Left forelimb (tissue), 1 donor: Measurements from ENCODE around the gene GAL3ST3.
"Not testable (repeated sequence)": the region's sequence is repeated elsewhere in the genome, so short reads cannot be mapped to it uniquely, and the experiment has no call there.

Source experiments
- DNase-seq: peaks from one replicate; pipeline ENCODE4 v3.0.0-alpha.2; 2018; ENCODE audit warnings: low spot score

GAL3ST3 gene

DNA sequence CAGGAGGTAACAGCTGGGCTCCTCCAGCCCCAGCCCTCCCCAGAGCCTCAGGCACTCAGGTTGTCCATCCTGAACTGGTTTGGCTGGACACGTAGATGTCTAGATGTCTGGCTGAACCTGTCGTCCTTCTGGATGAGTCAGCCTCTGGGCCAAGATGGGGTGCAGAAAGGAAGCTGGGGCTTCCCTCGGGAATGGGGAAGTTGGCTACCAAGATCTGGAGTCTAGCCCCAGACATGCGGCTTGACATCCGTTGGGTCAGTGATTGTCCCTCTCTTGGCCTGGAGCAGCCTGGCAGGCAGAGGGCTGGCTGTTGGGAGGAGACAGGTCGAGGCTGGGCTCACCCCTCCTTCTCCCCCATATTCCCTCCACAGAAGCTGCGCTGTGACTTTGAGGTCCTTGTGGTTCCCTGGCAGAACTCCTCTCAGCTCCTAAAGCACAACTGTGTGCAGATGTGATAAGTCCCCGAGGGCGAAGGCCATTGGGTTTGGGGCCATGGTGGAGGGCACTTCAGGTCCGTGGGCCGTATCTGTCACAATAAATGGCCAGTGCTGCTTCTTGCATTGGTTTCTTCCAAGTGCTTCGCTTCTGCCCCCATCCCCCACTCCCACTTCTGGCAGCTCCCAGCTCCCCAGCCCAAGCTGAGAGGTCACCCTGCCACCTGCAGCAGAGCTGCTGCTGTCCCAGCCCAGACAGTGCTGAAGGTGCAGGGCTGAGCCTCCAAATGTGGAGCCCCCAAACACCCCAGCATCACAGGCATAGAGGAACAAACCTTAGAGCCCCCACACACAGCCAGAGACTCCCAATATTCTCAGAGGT is 35.8 kb downstream of the GAL3ST3 start:
- DNase-seq = no peak

GRCh38 chr11:66012371-66012945 is 36.5 kb downstream of the GAL3ST3 start:
- no peak for DNase-seq

GRCh38 chr11:66011785-66012303 is 37.1 kb downstream of the GAL3ST3 start, which contains the start of gene CST6:
Gene CST6, plus strand, starts transcription at chr11:66012008. Its CDS starts 37 bp downstream, at chr11:66012045.
- DNase-seq = no peak

DNA sequence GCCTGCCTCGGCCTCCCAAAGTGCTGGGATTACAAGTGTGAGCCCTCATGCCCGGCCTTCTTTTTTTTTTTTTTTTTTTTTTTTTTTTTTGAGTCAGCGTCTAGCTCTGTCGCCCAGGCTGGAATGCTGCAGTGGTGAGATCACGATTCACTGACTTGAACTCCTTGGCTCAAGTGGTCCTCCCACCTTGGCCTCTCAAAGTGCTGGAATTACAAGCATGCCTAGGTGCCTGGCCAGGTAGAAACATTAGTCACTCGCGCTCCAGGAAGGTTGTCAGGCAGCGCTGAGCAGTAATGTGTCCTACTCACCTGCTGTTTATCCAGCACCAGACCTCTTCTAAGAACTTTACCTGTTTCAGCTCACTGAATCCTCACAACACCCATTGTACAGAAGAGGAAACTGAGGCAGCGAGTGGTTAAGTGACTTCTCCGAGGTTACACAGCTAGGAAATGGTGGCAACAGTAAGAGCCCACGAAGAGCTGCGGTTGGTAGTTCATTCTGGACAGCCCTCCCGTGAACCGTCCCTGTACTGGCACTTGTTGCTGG is 37.6 kb downstream of the GAL3ST3 start:
- no peak for DNase-seq

- not testable (repeated sequence) for DNase-seq
Observed at GRCh38 chr11:66010036-66010435, 38.9 kb downstream of the GAL3ST3 start.

GRCh38 chr11:66008468-66009101 is 40.4 kb downstream of the GAL3ST3 start:
- DNase-seq = no peak

- DNase-seq = no peak
Observed at GRCh38 chr11:66008095-66008467, 40.9 kb downstream of the GAL3ST3 start.

DNA sequence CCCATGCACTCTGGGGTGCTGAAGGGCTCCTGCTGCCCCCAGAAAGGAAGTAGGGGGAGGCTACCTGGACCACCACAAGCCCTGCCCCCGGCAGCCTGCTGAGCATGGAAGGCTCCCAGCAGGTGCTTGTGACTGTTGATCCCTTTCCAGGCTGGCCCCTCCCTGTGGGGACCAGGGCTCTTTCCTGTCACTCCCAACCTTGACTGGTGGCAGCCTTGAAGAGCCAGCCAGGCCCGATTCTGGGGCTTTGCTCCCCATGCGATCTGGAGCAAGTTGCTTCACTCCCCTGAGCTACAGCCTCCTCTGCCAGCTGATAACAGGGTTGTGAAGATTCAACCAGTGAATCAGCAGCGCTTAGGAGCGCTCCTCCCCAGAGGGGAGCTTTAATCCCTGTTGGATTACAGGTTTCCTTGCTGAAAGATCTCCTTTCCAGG is 41.7 kb downstream of the GAL3ST3 start:
- DNase-seq = no peak

DNA sequence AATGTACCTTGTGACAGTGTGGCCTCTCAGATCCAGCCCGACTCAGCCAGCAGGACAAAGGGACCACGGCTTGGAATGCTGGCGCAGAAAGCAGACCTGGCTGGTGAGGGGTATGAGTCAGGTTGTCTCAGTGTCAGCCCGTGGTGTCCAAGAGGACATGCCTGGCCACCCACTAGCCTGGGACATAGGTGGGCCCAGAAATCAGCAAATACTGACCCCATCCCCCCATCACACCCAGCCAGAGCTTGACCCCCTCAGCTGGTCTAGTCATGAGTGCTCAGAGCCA is 42.1 kb downstream of the GAL3ST3 start:
- DNase-seq = no peak

GRCh38 chr11:66006134-66006890 is 42.6 kb downstream of the GAL3ST3 start:
- DNase-seq = no peak

- no peak for DNase-seq
Observed at GRCh38 chr11:66004186-66004585, 44.8 kb downstream of the GAL3ST3 start.

DNA sequence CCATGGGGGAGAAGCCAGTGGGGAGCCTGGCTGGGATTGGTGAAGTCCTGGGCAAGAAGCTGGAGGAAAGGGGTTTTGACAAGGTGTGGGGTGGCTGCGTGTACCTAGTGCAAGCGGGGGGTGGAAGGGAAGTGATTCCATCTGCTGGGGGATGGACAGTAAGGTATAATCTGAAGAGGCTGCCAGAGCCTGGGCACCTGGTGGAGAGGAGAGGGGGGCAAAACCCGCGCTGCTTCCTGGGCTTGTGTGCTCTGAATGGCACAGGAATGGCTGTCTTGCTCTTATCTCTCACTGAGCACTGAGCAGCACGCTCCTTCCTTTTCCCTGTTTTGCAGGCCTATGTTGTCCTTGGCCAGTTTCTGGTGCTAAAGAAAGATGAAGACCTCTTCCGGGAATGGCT is 45.7 kb downstream of the GAL3ST3 start:
- no peak for DNase-seq

GRCh38 chr11:66002648-66003225 is 46.2 kb downstream of the GAL3ST3 start:
- DNase-seq = no peak

GRCh38 chr11:66001942-66002647 is 46.9 kb downstream of the GAL3ST3 start, which contains the start of the genes BANF1 and EIF1AD:
Gene BANF1, plus strand, starts transcription at chr11:66002503. Its CDS starts 748 bp downstream, at chr11:66003251.
Gene EIF1AD, minus strand, starts transcription at chr11:66002157. Its CDS starts 1,768 bp downstream, at chr11:66000389.
- peak; percentile 97 for DNase-seq

DNA sequence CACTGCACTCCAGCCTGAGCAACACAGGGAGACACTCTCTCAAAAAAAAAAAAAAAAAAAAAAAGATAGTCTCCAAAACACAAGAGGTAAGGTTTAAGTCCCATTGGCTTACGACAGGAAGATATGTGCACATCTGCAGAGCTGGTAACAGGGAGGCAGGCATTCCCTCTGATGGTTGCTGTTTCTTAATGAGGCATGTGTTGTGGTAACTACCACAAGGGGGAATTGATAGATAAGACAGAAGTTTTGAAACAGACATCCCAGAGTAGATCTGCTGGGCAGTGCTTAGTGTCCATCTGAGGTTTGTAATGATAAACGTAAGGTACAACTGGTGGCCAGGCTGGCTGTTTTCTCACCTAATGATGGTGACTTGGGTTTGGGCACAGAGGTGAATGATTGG is 51.7 kb downstream of the GAL3ST3 start:
- DNase-seq = no peak

GRCh38 chr11:65992056-65992455 is 56.9 kb downstream of the GAL3ST3 start:
- DNase-seq = no peak
